ENCODE results near the gene AK1.

GRCh38 chr9:127847833-127848755, 29.4 kb downstream of the AK1 start:
- no peak for TF ChIP-seq NFE2L1 (CRISPR knock-in tag; IDR thresholded peaks at IDR 0.05)
- TF ChIP-seq CTCF (IDR thresholded peaks at IDR 0.05) = no peak
- TF ChIP-seq ATF3 (CRISPR knock-in tag; conservative IDR thresholded peaks at IDR 0.05) = no peak
- TF ChIP-seq ZBTB21 (CRISPR knock-in tag; IDR thresholded peaks at IDR 0.05; ENCODE audit: borderline replicate concordance) = no peak
- no peak for TF ChIP-seq NFYB (CRISPR knock-in tag; conservative IDR thresholded peaks at IDR 0.05; ENCODE audit: low read depth)
- TF ChIP-seq STAT6 (CRISPR knock-in tag; conservative IDR thresholded peaks at IDR 0.05; ENCODE audit: low read depth) = no peak
- TF ChIP-seq AFF4 (CRISPR knock-in tag; IDR thresholded peaks at IDR 0.05; ENCODE audit: borderline replicate concordance) = no peak
- no peak for TF ChIP-seq HMGXB4 (CRISPR knock-in tag; IDR thresholded peaks at IDR 0.05)
- TF ChIP-seq JUN (CRISPR knock-in tag; IDR thresholded peaks at IDR 0.05) = no peak
